B cell (primary cell): Measurements from ENCODE around the gene RAD51C. TPM values are rescaled to one million over a fixed set of nuclear protein-coding genes. Genes with fewer than 3 reads are reported as not detected.

Experiments
- ATAC-seq: fragments of 200-7000 bp; cut with Tn5 transposase; one replicate; pipeline ENCODE4 v1.10.0; 2021; ENCODE audit warnings: low read depth, mild to moderate bottlenecking, moderate number of reproducible peaks, moderate library complexity
- CTCF ChIA-PET: fragments of 350-600 bp; sonication (Branson Sonifier 250); formaldehyde crosslinking; loops from one replicate; lab custom pipeline; 2021; ENCODE audit warnings: antibody characterized with exemption, inconsistent platforms; lab: Charles Lee
- POLR2A ChIA-PET: fragments of 350-600 bp; sonication (Branson Sonifier 250); formaldehyde crosslinking; loops from one replicate; lab custom pipeline; 2021; ENCODE audit warnings: antibody characterized with exemption; lab: Charles Lee
- DNase-seq: peaks from one replicate; pipeline ENCODE4 v3.0.0; 2013
- H2AFZ ChIP-seq: 2 replicates; pipeline ENCODE4 v1.6.1; 2012; ENCODE audit warnings: mild to moderate bottlenecking, low read depth, low read length; ENCODE audit not compliant: insufficient read depth, poor library complexity, severe bottlenecking
- H3K27ac ChIP-seq, 2 donors: 1 replicate in 1 of 2; 2 replicates in 1 of 2; pipeline ENCODE4 v1.5.1; 2012 to 2013; ENCODE audit warnings: low read length in 2 of 2, mild to moderate bottlenecking in 2 of 2, moderate library complexity in 1 of 2
- H3K27me3 ChIP-seq, 4 experiments: fragments of 200-600 bp in 1 of 4; sonication (generic) in 1 of 4; replicated peaks in 1 of 4; 1 replicate in 2 of 4; 2 replicates in 2 of 4; pipeline versions ENCODE4 v1.6.1 to v1.7.0; 2013 to 2016; ENCODE audit warnings: low read length in 3 of 4, mild to moderate bottlenecking in 2 of 4, mixed read lengths in 1 of 4, moderate library complexity in 1 of 4; ENCODE audit not compliant: insufficient read depth in 4 of 4, control insufficient read depth in 3 of 4; ENCODE audit errors: control extremely low read depth in 1 of 4
- H3K36me3 ChIP-seq, 2 experiments: replicated peaks in 1 of 2; 1 replicate in 1 of 2; 2 replicates in 1 of 2; pipeline versions ENCODE4 v1.6.1 to v1.7.1; 2013; ENCODE audit warnings: low read length in 1 of 2; ENCODE audit not compliant: insufficient read depth in 2 of 2, control insufficient read depth in 1 of 2; ENCODE audit errors: control extremely low read depth in 1 of 2, extremely low read depth in 1 of 2
- H3K4me1 ChIP-seq, 2 donors: fragments of 200-600 bp in 1 of 2; sonication (generic) in 1 of 2; 1 replicate in 1 of 2; 2 replicates in 1 of 2; pipeline versions ENCODE4 v1.5.1 to v1.6.1; 2013 to 2017; ENCODE audit warnings: low read length in 2 of 2; ENCODE audit not compliant: control insufficient read depth in 2 of 2, insufficient read depth in 2 of 2
- H3K4me2 ChIP-seq: replicated peaks from 2 replicates; pipeline ENCODE3; 2012; ENCODE audit warnings: mild to moderate bottlenecking, low read depth, low read length; ENCODE audit not compliant: poor library complexity, severe bottlenecking
- H3K4me3 ChIP-seq, 5 experiments: fragments of 200-600 bp in 1 of 5; sonication (generic) in 1 of 5; 1 replicate in 3 of 5; 2 replicates in 2 of 5; pipeline versions ENCODE4 v1.5.1 to v1.7.0; 2011 to 2016; ENCODE audit warnings: low read length in 4 of 5, mild to moderate bottlenecking in 4 of 5, low read depth in 2 of 5, control low read depth in 1 of 5, moderate library complexity in 1 of 5; ENCODE audit not compliant: insufficient read depth in 1 of 5; ENCODE audit errors: control extremely low read depth in 1 of 5, extremely low read depth in 1 of 5
- H3K79me2 ChIP-seq: fragments of 200-600 bp; sonication (generic); one replicate; pipeline ENCODE4 v1.6.0; 2016; ENCODE audit warnings: low read length; ENCODE audit not compliant: control insufficient read depth, insufficient read depth
- H3K9ac ChIP-seq: fragments of 200-600 bp; sonication (generic); 2 replicates; pipeline ENCODE4 v1.6.1; 2017; ENCODE audit warnings: mild to moderate bottlenecking, low read length, moderate library complexity
- H3K9me3 ChIP-seq, 3 donors: one replicate each; pipeline versions ENCODE4 v1.6.1 to v1.7.1; 2013; ENCODE audit warnings: low read length in 2 of 3; ENCODE audit not compliant: control insufficient read depth in 2 of 3, insufficient read depth in 1 of 3; ENCODE audit errors: control extremely low read depth in 1 of 3
- H4K20me1 ChIP-seq: 2 replicates; pipeline ENCODE4 v1.6.0; 2012; ENCODE audit warnings: mild to moderate bottlenecking, low read length; ENCODE audit not compliant: insufficient read depth, control insufficient read depth, poor library complexity, severe bottlenecking
- H3K27ac Mint-ChIP-seq: one replicate; pipeline ENCODE4 v1.8.0; 2021; ENCODE audit warnings: mixed read lengths
- H3K27me3 Mint-ChIP-seq: one replicate; pipeline ENCODE4 v1.8.0; 2021; ENCODE audit warnings: mixed read lengths
- H3K4me1 Mint-ChIP-seq: one replicate; pipeline ENCODE4 v1.8.0; 2021; ENCODE audit warnings: mixed read lengths
- H3K4me3 Mint-ChIP-seq: one replicate; pipeline ENCODE4 v1.8.0; 2021; ENCODE audit warnings: mixed read lengths
- H3K9me3 Mint-ChIP-seq: one replicate; pipeline ENCODE4 v1.8.0; 2022; ENCODE audit warnings: mixed read lengths; ENCODE audit not compliant: insufficient read depth
- CTCF ChIP-seq: fragments of 200-600 bp; IDR thresholded peaks from one replicate; pipeline ENCODE4 v1.8.0; 2022; ENCODE audit warnings: antibody characterized with exemption, mild to moderate bottlenecking
- EZH2 ChIP-seq: IDR thresholded peaks from 2 replicates; pipeline ENCODE4 v1.6.1; 2012; ENCODE audit warnings: borderline replicate concordance, low read depth, mild to moderate bottlenecking, moderate library complexity, low read length; ENCODE audit not compliant: insufficient read depth, poor library complexity, severe bottlenecking
- WGBS: methylation state at CpG from one replicate; pipeline ENCODE4 v1.1.5; 2013; ENCODE audit warnings: missing lambda C conversion rate; ENCODE audit not compliant: insufficient coverage; 5-methylcytosine and 5-hydroxymethylcytosine counted together
- intact Hi-C: fragments of 100-400 bp; cut with micrococcal nuclease; formaldehyde crosslinking; loops from one replicate; pipeline ENCODE4 v1.10.0; 2022
- polyA plus RNA-seq: library from polyadenylated mRNA; depleted of rRNA; stranded (reverse); fragments of >200 nt; gene quantifications from 2 replicates; pipeline ENCODE4 v1.2.3, GENCODE V29; 2012
- total RNA-seq, 2 donors: library from RNA; stranded (reverse); fragments of 120-200 nt in 1 of 2; gene quantifications; 1 replicate in 1 of 2; 2 replicates in 1 of 2; pipeline versions ENCODE4 v1.2.3 to v1.2.4, GENCODE V29; 2013 to 2022

Gene RAD51C
- total and polyA plus RNA-seq, 2 donors (not counting 1 experiment from before 2014, with no cell fraction given), result 14.2 to 33.2 TPM

GRCh38 chr17:58755577-58756245, 63.3 kb downstream of the RAD51C start, which contains the start of gene PPM1E:
TSS of gene PPM1E (plus strand) at chr17:58755854.
- peak within 1 kb of the TSS; percentile 97 for H3K4me3 Mint-ChIP-seq
- peak within 1 kb of the TSS; percentile 70 for H2AFZ ChIP-seq
- peaks cover 15 to 22% of the 10 kb centered on the region in 2 donors for H3K4me1 ChIP-seq
- H4K20me1 ChIP-seq, result no peaks in the 10 kb centered on the region
- no peak within 1 kb of the TSS for H3K27ac ChIP-seq
- TF ChIP-seq CTCF, result no peak
- no peak for TF ChIP-seq EZH2
- peaks cover 14% of the 10 kb centered on the region for H3K4me1 Mint-ChIP-seq
- H3K4me3 ChIP-seq, result peak within 1 kb of the TSS in 4 of 5 experiments; percentile 57 to 68 (median 62)
- CTCF ChIA-PET, result no interaction called here
- WGBS, result 2% methylated on average over 71 of the region's 71 CpGs
- intact Hi-C loops, result no loop called here
- H3K27me3 ChIP-seq, result peaks cover 0 to 40% (median 34%) of the 10 kb centered on the region in 4 experiments
- H3K36me3 ChIP-seq, result no peaks in the 10 kb centered on the region
- no peak within 1 kb of the TSS for H3K27ac Mint-ChIP-seq
- ATAC-seq (peak; percentile 63), DNase-seq (peak; percentile 61)
- POLR2A ChIA-PET, result no interaction called here
- peak within 1 kb of the TSS; percentile 73 for H3K9ac ChIP-seq
- no peaks in the 10 kb centered on the region for H3K9me3 Mint-ChIP-seq
- H3K79me2 ChIP-seq, result no peaks in the 10 kb centered on the region
- H3K4me2 ChIP-seq, result peak within 1 kb of the TSS; percentile 93
- H3K9me3 ChIP-seq, result peaks cover 0 to 8% (median 2%) of the 10 kb centered on the region in 3 donors
- peaks cover 41% of the 10 kb centered on the region for H3K27me3 Mint-ChIP-seq
